ENCODE data around the gene SURF4.

The SURF4 gene

GRCh38 chr9:133406480-133407307 is 30.8 kb upstream of the SURF4 start:
- Mint-ChIP-seq H3K27me3 (ENCODE audit: low read depth, poor library complexity) (no peaks in the 10 kb centered on the region), H3K36me3 (ENCODE audit: low read depth) (peaks cover 51% of the 10 kb centered on the region), H3K4me1 (peaks cover 10% of the 10 kb centered on the region), H3K9me3 (no peaks in the 10 kb centered on the region), H3K4me3 (no peak overlapping the region), H3K27ac (no peak overlapping the region)
- DNase-seq, result peak; percentile 85
- peak; percentile 85 for TF ChIP-seq CTCF (IDR thresholded peaks at IDR 0.05)

- Mint-ChIP-seq H3K4me1 (peaks cover 10% of the 10 kb centered on the region), H3K9me3 (no peaks in the 10 kb centered on the region), H3K27ac (no peak overlapping the region), H3K4me3 (no peak overlapping the region), H3K27me3 (ENCODE audit: low read depth, poor library complexity) (no peaks in the 10 kb centered on the region), H3K36me3 (ENCODE audit: low read depth) (peaks cover 47% of the 10 kb centered on the region)
- TF ChIP-seq CTCF (IDR thresholded peaks at IDR 0.05), result no peak
- DNase-seq, result no peak
Measured at GRCh38 chr9:133405508-133406438, 29.9 kb upstream of the SURF4 start.

- no peaks in the 10 kb centered on the region for H3K9me3 Mint-ChIP-seq
- no peak for DNase-seq
- H3K27ac Mint-ChIP-seq, result peak overlapping the region; percentile 81
- H3K36me3 Mint-ChIP-seq (ENCODE audit: low read depth), result peaks cover 35% of the 10 kb centered on the region
- H3K4me3 Mint-ChIP-seq, result no peak overlapping the region
- no peaks in the 10 kb centered on the region for H3K27me3 Mint-ChIP-seq (ENCODE audit: low read depth, poor library complexity)
- peaks cover 10% of the 10 kb centered on the region for H3K4me1 Mint-ChIP-seq
- no peak for TF ChIP-seq CTCF (IDR thresholded peaks at IDR 0.05)
Measured at GRCh38 chr9:133404454-133405002, 28.7 kb upstream of the SURF4 start.

- H3K27ac Mint-ChIP-seq, result peak overlapping the region; percentile 81
Measured at GRCh38 chr9:133403766-133404453, 28.1 kb upstream of the SURF4 start.

More at GRCh38 chr9:133403766-133404453, 28.1 kb upstream of the SURF4 start:
- Mint-ChIP-seq H3K36me3 (ENCODE audit: low read depth) (peaks cover 28% of the 10 kb centered on the region), H3K9me3 (no peaks in the 10 kb centered on the region), H3K27me3 (ENCODE audit: low read depth, poor library complexity) (no peaks in the 10 kb centered on the region), H3K4me1 (peaks cover 10% of the 10 kb centered on the region), H3K4me3 (no peak overlapping the region)
- TF ChIP-seq CTCF (IDR thresholded peaks at IDR 0.05), result peak; percentile 34
- no peak for DNase-seq

Measured in nephron progenitor cell (in vitro differentiated cells).